NCI-H460 (cell line): Measurements from ENCODE around the gene ROPN1. TPM values are rescaled to one million over a fixed set of nuclear protein-coding genes. Genes with fewer than 3 reads are reported as not detected.
"Not testable (repeated sequence)": the region's sequence is repeated elsewhere in the genome, so short reads cannot be mapped to it uniquely, and the experiment has no call there.

Source experiments
- DNase-seq: peaks from one replicate; pipeline ENCODE4 v3.0.0-alpha.2; 2016; ENCODE audit warnings: low read depth; ENCODE audit errors: extremely low read depth
- polyA plus RNA-seq: library from polyadenylated mRNA; depleted of rRNA; stranded (reverse); fragments of >200 nt; gene quantifications from 2 replicates; pipeline ENCODE4 v1.2.3, GENCODE V29; 2014; cell fraction: nucleus; rRNA removed
- total RNA-seq: library from RNA; depleted of rRNA; stranded (reverse); fragments of >200 nt; shearing (Covaris generic); gene quantifications from 2 replicates; pipeline ENCODE4 v1.2.3, GENCODE V29; 2014; rRNA removed

The ROPN1 gene
- not detected in 2 replicates for total RNA-seq
- polyA plus RNA-seq, result not detected in 2 replicates

GRCh38 chr3:123991730-123992588 lies at the start of gene ROPN1:
TSS of gene ROPN1 (minus strand) at chr3:123992124. CDS start at chr3:123980481, 11,643 bp downstream.
- DNase-seq, result not testable (repeated sequence)

GRCh38 chr3:124041553-124041952 lies 49.6 kb upstream of the ROPN1 start:
- DNase-seq, result no peak

GRCh38 chr3:124037326-124037725 lies 45.4 kb upstream of the ROPN1 start:
- no peak for DNase-seq

- DNase-seq, result not testable (repeated sequence)
Measured at GRCh38 chr3:124036214-124036613, 44.3 kb upstream of the ROPN1 start.

GRCh38 chr3:124035463-124036121 lies 43.7 kb upstream of the ROPN1 start:
- no peak for DNase-seq

- no peak for DNase-seq
Measured at GRCh38 chr3:124034844-124035152, 42.9 kb upstream of the ROPN1 start.

GRCh38 chr3:124034016-124034843 lies 42.3 kb upstream of the ROPN1 start:
- no peak for DNase-seq

- DNase-seq, result no peak
Measured at GRCh38 chr3:124033360-124034015, 41.6 kb upstream of the ROPN1 start, which contains the start of gene KALRN. TSS of gene KALRN (plus strand) at chr3:124033369.

GRCh38 chr3:124032881-124033359 lies 41.0 kb upstream of the ROPN1 start:
- peak; percentile 71 for DNase-seq

GRCh38 chr3:124032311-124032880 lies 40.5 kb upstream of the ROPN1 start:
- no peak for DNase-seq

- no peak for DNase-seq
Measured at GRCh38 chr3:124026516-124026915, 34.6 kb upstream of the ROPN1 start.

GRCh38 chr3:124023531-124023930 lies 31.6 kb upstream of the ROPN1 start:
- DNase-seq, result not testable (repeated sequence)

GRCh38 chr3:124019291-124019690 lies 27.4 kb upstream of the ROPN1 start:
- no peak for DNase-seq

- not testable (repeated sequence) for DNase-seq
Measured at GRCh38 chr3:124017502-124017901, 25.6 kb upstream of the ROPN1 start.

GRCh38 chr3:124016483-124016882 lies 24.6 kb upstream of the ROPN1 start:
- DNase-seq, result not testable (repeated sequence)

GRCh38 chr3:124014366-124014942 lies 22.5 kb upstream of the ROPN1 start:
- DNase-seq, result no peak

- DNase-seq, result not testable (repeated sequence)
Measured at GRCh38 chr3:124008321-124008720, 16.4 kb upstream of the ROPN1 start.

- no peak for DNase-seq
Measured at GRCh38 chr3:124007186-124007585, 15.3 kb upstream of the ROPN1 start.

- DNase-seq, result not testable (repeated sequence)
Measured at GRCh38 chr3:124002405-124003079, 10.6 kb upstream of the ROPN1 start.
